Vagina (tissue), 2 donors: ENCODE results near the gene EXOC6B.
"Not testable (repeated sequence)": the region's sequence is repeated elsewhere in the genome, so short reads cannot be mapped to it uniquely, and the experiment has no call there.

Experiments
- CTCF ChIP-seq, 3 experiments: fragments of 450-650 bp in 2 of 3; fragments of 200-600 bp in 1 of 3; sonication (generic) in 1 of 3; IDR thresholded peaks; one replicate each; pipeline ENCODE4 v1.5.1; 2017 to 2019; ENCODE audit warnings: antibody characterized with exemption in 3 of 3, mild to moderate bottlenecking in 2 of 3, moderate library complexity in 2 of 3
- POLR2A ChIP-seq, 2 donors: fragments of 450-650 bp; IDR thresholded peaks; one replicate each; pipeline ENCODE4 v1.6.1; 2017; ENCODE audit warnings: antibody characterized with exemption in 2 of 2, mild to moderate bottlenecking in 2 of 2, moderate library complexity in 2 of 2

- TF ChIP-seq CTCF, POLR2A (IDR thresholded peaks at IDR 0.05): not testable (repeated sequence)
These were observed 341.2 kb downstream of the EXOC6B start for GRCh38 chr2:72484622-72485021.
